COLO668 (cell line): Measurements from ENCODE around the gene PODXL2.

Source experiments
- DNase-seq: peaks from one replicate; lab custom pipeline; 2025; ENCODE audit not compliant: unreplicated experiment; lab: John Stamatoyannopoulos, UW

Gene PODXL2

GRCh38 chr3:127628788-127629466 is at the start of gene PODXL2:
Gene PODXL2 (plus strand): TSS chr3:127629185. CDS start chr3:127629220, 35 bp downstream.
- DNase-seq, result peak; percentile 86

- no peak for DNase-seq
Measured at GRCh38 chr3:127580327-127581060, 48.5 kb upstream of the PODXL2 start.

- no peak for DNase-seq
Measured at GRCh38 chr3:127584734-127585133, 44.3 kb upstream of the PODXL2 start.

- no peak for DNase-seq
Measured at GRCh38 chr3:127585163-127585812, 43.7 kb upstream of the PODXL2 start.

GRCh38 chr3:127585813-127586413 is 43.1 kb upstream of the PODXL2 start:
- no peak for DNase-seq

- no peak for DNase-seq
Measured at GRCh38 chr3:127587876-127588275, 41.1 kb upstream of the PODXL2 start.

- peak; percentile 6 for DNase-seq
Measured at GRCh38 chr3:127588806-127589577, 40.0 kb upstream of the PODXL2 start.

- DNase-seq, result peak; percentile 20
Measured at GRCh38 chr3:127589600-127590281, 39.2 kb upstream of the PODXL2 start.

GRCh38 chr3:127590282-127590592 is 38.7 kb upstream of the PODXL2 start:
- peak; percentile 51 for DNase-seq

- DNase-seq, result peak; percentile 84
Measured at GRCh38 chr3:127590593-127591465, 38.2 kb upstream of the PODXL2 start, which contains the start of gene TPRA1. Gene TPRA1 (minus strand): TSS chr3:127590733. CDS start chr3:127580146, 10,587 bp downstream.

- DNase-seq, result no peak
Measured at GRCh38 chr3:127593178-127593577, 35.8 kb upstream of the PODXL2 start.

GRCh38 chr3:127595303-127595702 is 33.7 kb upstream of the PODXL2 start:
- no peak for DNase-seq

GRCh38 chr3:127597020-127597771 is 31.8 kb upstream of the PODXL2 start:
- DNase-seq, result no peak

GRCh38 chr3:127598841-127599570 is 30.0 kb upstream of the PODXL2 start:
- DNase-seq, result peak; percentile 26

- no peak for DNase-seq
Measured at GRCh38 chr3:127600749-127601456, 28.1 kb upstream of the PODXL2 start.

- no peak for DNase-seq
Measured at GRCh38 chr3:127604035-127604434, 24.9 kb upstream of the PODXL2 start.

GRCh38 chr3:127604546-127605165 is 24.3 kb upstream of the PODXL2 start:
- DNase-seq, result no peak
